NCI-H2107 (cell line): ENCODE data around the gene TEAD1.

ENCODE experiments used
- DNase-seq: peaks from one replicate; lab custom pipeline; 2025; lab: John Stamatoyannopoulos, UW

The TEAD1 gene

GRCh38 chr11:12900496-12900895, 226.3 kb downstream of the TEAD1 start:
- DNase-seq = no peak

- no peak for DNase-seq
Observed at GRCh38 chr11:12901272-12901671, 227.1 kb downstream of the TEAD1 start.

GRCh38 chr11:12901874-12902481, 227.8 kb downstream of the TEAD1 start:
- no peak for DNase-seq

DNA sequence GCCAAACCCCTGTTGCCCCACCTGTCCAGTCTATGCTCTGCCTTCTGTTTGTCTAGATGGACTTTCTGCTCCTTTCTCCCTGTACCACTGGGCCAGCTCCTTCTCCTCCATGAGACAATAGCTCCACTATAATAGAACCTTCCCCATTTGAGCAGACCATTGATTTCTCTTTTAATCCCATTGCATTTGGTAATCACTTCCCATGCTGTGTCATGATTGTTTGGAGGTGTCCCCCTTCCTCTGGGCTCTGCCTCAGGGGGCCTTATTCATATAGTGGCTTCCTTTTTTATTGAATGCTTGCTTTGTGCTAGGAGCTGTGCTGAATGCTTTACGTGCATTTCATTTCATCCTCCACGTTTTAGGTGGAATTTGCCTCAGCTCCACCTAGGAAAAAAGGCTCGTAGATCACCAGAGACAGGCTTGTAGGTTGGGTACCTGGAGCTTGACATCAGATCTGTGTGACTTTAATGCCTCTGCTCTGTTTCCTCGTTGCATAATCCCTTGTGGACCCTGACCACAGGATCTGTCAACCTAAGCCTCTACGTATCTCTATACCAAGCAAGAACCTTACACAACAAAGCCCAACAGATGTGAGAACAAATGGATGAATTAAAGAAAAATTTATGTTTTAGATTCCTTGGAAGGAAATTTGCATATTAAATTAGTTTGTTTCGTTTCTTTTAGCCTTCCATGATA, 228.7 kb downstream of the TEAD1 start:
- DNase-seq = no peak

- DNase-seq = no peak
Observed at GRCh38 chr11:12905435-12905834, 231.2 kb downstream of the TEAD1 start.

DNA sequence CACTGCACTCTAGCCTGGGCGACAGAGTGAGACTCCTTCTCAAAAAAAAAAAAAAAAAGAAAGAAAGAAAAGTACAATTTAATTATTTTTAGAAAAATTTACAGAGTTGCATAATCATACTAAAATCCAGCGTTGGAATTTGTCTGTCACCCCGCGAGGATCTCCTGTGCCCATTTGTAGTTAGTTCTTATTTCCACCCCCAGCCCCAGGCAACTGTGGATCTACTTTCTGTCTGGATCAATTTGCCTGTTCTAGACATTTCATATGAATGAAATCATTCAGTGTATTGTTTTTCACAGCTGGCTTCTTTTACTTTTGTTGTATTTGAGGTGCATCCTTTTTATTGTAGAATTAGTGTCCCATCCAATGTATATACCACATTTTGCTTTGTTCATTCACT, 232.3 kb downstream of the TEAD1 start:
- DNase-seq = no peak

GRCh38 chr11:12909879-12910278, 235.7 kb downstream of the TEAD1 start:
- DNase-seq = no peak

- peak; percentile 49 for DNase-seq
Observed at GRCh38 chr11:12914400-12914912, 240.2 kb downstream of the TEAD1 start.

- no peak for DNase-seq
Observed at GRCh38 chr11:12915093-12915492, 240.9 kb downstream of the TEAD1 start.

DNA sequence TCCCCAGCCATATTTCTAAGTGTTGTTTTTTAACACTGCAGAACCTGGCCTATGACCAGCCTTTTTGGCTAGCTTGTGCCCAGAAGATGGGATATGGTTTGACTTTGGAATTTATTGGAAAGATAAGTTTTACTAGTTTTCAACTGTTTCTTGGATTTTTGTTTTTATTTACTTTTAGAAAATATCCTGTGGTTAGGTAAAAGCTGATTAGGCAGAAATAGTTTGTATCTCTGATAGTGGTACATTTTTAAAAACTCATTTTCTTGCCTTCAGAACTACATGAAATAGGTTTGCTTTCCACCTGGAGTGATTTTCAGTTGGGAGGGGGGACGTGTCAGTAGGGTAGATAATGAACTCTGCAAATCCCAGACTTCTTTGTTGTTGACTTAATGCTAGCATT, 243.6 kb downstream of the TEAD1 start:
- no peak for DNase-seq

DNA sequence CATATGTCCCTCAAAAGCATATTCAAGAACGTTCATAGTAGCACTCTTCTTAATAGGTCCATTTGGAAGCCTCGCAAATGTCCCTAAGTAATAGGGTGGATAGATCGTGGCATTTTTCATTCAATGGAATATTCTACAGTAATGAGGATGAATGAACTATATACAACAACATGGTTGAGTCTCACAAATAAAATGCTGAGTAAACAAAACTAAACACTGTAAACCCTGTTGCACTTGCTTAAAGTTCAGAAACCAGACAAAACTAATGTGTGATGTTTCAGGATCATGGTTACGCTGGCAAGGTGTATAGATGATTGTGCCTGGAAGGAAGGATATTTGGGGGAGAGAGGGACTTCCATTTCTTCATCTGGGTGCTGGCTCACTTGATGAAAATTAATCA, 244.4 kb downstream of the TEAD1 start:
- DNase-seq = no peak

DNA sequence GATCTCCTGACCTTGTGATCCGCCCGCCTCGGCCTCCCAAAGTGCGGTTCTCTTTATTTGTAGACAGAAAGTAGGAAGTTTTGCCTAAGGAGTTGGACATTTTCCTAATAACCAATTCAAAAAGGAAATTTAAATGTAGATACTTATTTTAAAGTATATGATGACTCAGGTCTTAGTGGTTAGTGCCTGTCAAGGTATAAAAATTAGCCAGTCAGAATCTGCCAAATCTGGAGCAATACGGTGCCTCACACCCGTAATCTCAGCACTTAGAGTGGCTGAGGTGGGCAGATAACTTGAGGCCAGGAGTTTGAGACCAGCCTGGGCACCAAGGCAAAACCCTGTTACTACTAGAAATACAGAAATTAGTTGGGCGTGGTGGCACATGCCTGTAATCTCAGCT, 248.2 kb downstream of the TEAD1 start:
- no peak for DNase-seq

GRCh38 chr11:12922980-12923507, 248.8 kb downstream of the TEAD1 start:
- no peak for DNase-seq

DNA sequence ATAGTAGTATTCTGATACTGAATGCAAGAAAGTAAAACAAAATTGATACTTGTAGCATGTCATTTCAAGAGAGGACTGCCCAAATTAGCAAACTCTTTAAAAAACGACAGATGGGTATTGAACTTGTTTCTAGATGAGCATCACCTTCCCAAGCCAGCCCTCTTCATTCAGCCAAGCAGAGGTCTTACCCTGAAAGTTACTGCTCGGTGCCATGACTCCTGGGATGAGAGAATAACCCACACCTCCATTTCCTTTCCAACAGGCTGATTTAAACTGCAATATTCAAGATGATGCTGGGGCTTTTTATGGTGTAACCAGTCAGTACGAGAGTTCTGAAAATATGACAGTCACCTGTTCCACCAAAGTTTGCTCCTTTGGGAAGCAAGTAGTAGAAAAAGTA, 250.4 kb downstream of the TEAD1 start:
- DNase-seq = no peak

- DNase-seq = no peak
Observed at GRCh38 chr11:12925520-12925919, 251.3 kb downstream of the TEAD1 start.

GRCh38 chr11:12927221-12927620, 253.0 kb downstream of the TEAD1 start:
- no peak for DNase-seq

DNA sequence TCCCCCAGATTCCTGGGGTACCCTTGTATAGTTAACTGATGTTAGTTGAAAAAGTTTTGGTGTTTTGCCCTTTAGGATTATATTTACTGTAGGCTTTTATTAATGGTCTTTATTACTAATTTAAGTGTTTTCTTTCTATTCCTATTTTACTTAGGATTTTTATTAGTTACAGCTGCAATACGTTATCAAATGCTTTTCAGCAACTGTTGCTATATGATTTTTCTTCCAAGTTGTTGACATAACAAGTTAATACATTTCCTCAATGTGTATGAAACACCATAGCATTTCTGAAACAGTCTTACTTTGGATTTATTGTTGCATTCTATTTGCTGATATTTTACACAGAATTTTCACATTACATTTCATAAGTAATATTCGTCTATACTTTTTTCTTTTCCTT, 253.7 kb downstream of the TEAD1 start:
- no peak for DNase-seq

GRCh38 chr11:12930850-12931249, 256.6 kb downstream of the TEAD1 start:
- DNase-seq = no peak

GRCh38 chr11:12932485-12932884, 258.3 kb downstream of the TEAD1 start:
- DNase-seq = no peak

GRCh38 chr11:12936200-12936599, 262.0 kb downstream of the TEAD1 start:
- DNase-seq = no peak

- DNase-seq = no peak
Observed at GRCh38 chr11:12938590-12939247, 264.5 kb downstream of the TEAD1 start.

GRCh38 chr11:12941671-12942070, 267.4 kb downstream of the TEAD1 start:
- no peak for DNase-seq

DNA sequence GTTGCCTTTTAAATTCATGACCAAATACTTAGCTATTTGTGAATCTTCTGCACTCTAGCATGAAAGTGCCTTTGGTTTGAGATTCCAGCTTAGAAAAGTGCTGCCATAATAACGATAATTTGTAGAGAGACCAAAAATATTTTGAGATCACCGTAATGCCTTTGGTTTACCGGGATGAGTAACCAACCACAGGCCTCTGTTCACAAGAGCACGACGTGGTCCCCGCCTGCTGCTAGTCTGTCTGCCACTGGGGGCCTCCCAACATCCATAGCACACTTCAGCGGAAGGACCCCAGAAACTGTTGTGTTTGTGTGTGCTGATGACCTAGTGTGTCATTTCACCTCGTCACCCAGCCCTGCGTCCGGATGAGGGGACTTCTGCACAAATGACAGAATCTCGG, 267.9 kb downstream of the TEAD1 start:
- no peak for DNase-seq
